HepG2 (cell line): ENCODE data around the gene SYNGR1.

Experiments
- CBFB ChIP-seq: sonication (generic); formaldehyde crosslinking; IDR thresholded peaks from 2 replicates; pipeline ENCODE4 v1.4.0; 2020; ENCODE audit warnings: missing genetic modification reagents
- GMEB1 ChIP-seq: sonication (generic); formaldehyde crosslinking; IDR thresholded peaks from 2 replicates; pipeline ENCODE4 v1.5.1; 2020; ENCODE audit warnings: missing genetic modification reagents, mild to moderate bottlenecking, borderline replicate concordance
- GRHL1 ChIP-seq: sonication (generic); formaldehyde crosslinking; conservative IDR thresholded peaks from 2 replicates; pipeline ENCODE4 v1.8.0; 2022; ENCODE audit warnings: missing genetic modification reagents
- MED1 ChIP-seq: sonication (generic); formaldehyde crosslinking; IDR thresholded peaks from 2 replicates; pipeline ENCODE4 v1.4.0; 2020; ENCODE audit warnings: missing genetic modification reagents
- MXI1 ChIP-seq: IDR thresholded peaks from 3 replicates; pipeline ENCODE4 v1.6.1; 2012; ENCODE audit warnings: low read depth, low read length, inconsistent platforms, borderline replicate concordance
- ZNF280B ChIP-seq: sonication (generic); formaldehyde crosslinking; IDR thresholded peaks from 2 replicates; pipeline ENCODE4 v1.5.0; 2020; ENCODE audit warnings: missing genetic modification reagents, mild to moderate bottlenecking, borderline replicate concordance
- TF ChIP-seq, protein P1 (sequence below): sonication (generic); formaldehyde crosslinking; IDR thresholded peaks from 2 replicates; pipeline ENCODE4 v1.4.0; 2020; ENCODE audit warnings: missing genetic modification reagents, borderline replicate concordance
- TF ChIP-seq, protein P2 (sequence below), 2 experiments: sonication (generic) in 1 of 2; formaldehyde crosslinking in 1 of 2; IDR thresholded peaks; 2 replicates each; pipeline versions ENCODE4 v1.5.1 to v1.6.1; 2011 to 2020; ENCODE audit warnings: borderline replicate concordance in 1 of 2, low read depth in 1 of 2, low read length in 1 of 2, mild to moderate bottlenecking in 1 of 2, missing genetic modification reagents in 1 of 2, moderate library complexity in 1 of 2
- TF ChIP-seq, protein P3 (sequence below): sonication (generic); formaldehyde crosslinking; IDR thresholded peaks from 2 replicates; pipeline ENCODE4 v1.5.0; 2020; ENCODE audit warnings: mild to moderate bottlenecking, missing genetic modification reagents

- TF ChIP-seq MED1 (CRISPR knock-in tag), result no peak
- no peak for TF ChIP-seq MXI1
- TF ChIP-seq, protein P1, sequence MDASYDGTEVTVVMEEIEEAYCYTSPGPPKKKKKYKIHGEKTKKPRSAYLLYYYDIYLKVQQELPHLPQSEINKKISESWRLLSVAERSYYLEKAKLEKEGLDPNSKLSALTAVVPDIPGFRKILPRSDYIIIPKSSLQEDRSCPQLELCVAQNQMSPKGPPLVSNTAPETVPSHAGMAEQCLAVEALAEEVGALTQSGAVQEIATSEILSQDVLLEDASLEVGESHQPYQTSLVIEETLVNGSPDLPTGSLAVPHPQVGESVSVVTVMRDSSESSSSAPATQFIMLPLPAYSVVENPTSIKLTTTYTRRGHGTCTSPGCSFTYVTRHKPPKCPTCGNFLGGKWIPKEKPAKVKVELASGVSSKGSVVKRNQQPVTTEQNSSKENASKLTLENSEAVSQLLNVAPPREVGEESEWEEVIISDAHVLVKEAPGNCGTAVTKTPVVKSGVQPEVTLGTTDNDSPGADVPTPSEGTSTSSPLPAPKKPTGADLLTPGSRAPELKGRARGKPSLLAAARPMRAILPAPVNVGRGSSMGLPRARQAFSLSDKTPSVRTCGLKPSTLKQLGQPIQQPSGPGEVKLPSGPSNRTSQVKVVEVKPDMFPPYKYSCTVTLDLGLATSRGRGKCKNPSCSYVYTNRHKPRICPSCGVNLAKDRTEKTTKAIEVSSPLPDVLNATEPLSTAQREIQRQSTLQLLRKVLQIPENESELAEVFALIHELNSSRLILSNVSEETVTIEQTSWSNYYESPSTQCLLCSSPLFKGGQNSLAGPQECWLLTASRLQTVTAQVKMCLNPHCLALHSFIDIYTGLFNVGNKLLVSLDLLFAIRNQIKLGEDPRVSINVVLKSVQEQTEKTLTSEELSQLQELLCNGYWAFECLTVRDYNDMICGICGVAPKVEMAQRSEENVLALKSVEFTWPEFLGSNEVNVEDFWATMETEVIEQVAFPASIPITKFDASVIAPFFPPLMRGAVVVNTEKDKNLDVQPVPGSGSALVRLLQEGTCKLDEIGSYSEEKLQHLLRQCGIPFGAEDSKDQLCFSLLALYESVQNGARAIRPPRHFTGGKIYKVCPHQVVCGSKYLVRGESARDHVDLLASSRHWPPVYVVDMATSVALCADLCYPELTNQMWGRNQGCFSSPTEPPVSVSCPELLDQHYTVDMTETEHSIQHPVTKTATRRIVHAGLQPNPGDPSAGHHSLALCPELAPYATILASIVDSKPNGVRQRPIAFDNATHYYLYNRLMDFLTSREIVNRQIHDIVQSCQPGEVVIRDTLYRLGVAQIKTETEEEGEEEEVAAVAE (CRISPR knock-in tag), result no peak
- TF ChIP-seq ZNF280B (CRISPR knock-in tag), result no peak
- no peak for TF ChIP-seq GMEB1
- TF ChIP-seq, protein P2, sequence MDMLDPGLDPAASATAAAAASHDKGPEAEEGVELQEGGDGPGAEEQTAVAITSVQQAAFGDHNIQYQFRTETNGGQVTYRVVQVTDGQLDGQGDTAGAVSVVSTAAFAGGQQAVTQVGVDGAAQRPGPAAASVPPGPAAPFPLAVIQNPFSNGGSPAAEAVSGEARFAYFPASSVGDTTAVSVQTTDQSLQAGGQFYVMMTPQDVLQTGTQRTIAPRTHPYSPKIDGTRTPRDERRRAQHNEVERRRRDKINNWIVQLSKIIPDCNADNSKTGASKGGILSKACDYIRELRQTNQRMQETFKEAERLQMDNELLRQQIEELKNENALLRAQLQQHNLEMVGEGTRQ (IDR thresholded peaks at IDR 0.05; ENCODE audit: low read depth, low read length), result no peak
- TF ChIP-seq, protein P2 (CRISPR knock-in tag; IDR thresholded peaks at IDR 0.05; ENCODE audit: borderline replicate concordance), result no peak
- no peak for TF ChIP-seq CBFB (CRISPR knock-in tag)
- TF ChIP-seq, protein P3, sequence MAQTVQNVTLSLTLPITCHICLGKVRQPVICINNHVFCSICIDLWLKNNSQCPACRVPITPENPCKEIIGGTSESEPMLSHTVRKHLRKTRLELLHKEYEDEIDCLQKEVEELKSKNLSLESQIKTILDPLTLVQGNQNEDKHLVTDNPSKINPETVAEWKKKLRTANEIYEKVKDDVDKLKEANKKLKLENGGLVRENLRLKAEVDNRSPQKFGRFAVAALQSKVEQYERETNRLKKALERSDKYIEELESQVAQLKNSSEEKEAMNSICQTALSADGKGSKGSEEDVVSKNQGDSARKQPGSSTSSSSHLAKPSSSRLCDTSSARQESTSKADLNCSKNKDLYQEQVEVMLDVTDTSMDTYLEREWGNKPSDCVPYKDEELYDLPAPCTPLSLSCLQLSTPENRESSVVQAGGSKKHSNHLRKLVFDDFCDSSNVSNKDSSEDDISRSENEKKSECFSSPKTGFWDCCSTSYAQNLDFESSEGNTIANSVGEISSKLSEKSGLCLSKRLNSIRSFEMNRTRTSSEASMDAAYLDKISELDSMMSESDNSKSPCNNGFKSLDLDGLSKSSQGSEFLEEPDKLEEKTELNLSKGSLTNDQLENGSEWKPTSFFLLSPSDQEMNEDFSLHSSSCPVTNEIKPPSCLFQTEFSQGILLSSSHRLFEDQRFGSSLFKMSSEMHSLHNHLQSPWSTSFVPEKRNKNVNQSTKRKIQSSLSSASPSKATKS (CRISPR knock-in tag), result no peak
- TF ChIP-seq GRHL1 (CRISPR knock-in tag), result no peak
Measured at GRCh38 chr22:39314251-39314971, 35.4 kb upstream of the SYNGR1 start.
